Measurements from ENCODE around the gene MRPS26.

- TF ChIP-seq CTCF (IDR thresholded peaks at IDR 0.05; ENCODE audit: low read depth, low read length) (no peak), EZH2phosphoT487 (IDR thresholded peaks at IDR 0.05; ENCODE audit: low read depth) (no peak)
Observed at GRCh38 chr20:3092611-3093379, 46.9 kb downstream of the MRPS26 start.
